SK-N-SH treated with all-trans-retinoic acid at 6 μM for 48 hours (cell line): ENCODE data around the gene AGAP1.

Experiments used
- GLIS3 ChIP-seq: fragments of 250-450 bp; sonication (Bioruptor Pico); IDR thresholded peaks from 2 replicates; pipeline ENCODE4 v1.5.0; 2020; ENCODE audit warnings: mild to moderate bottlenecking, moderate library complexity
- OSR1 ChIP-seq: fragments of 250-450 bp; sonication (Bioruptor Pico); IDR thresholded peaks from 2 replicates; pipeline ENCODE4 v1.8.0; 2022; ENCODE audit warnings: moderate library complexity, mild to moderate bottlenecking, inconsistent platforms
- SNAI2 ChIP-seq: fragments of 250-450 bp; sonication (Bioruptor Pico); IDR thresholded peaks from 2 replicates; pipeline ENCODE4 v1.5.0; 2020; ENCODE audit warnings: mild to moderate bottlenecking, moderate library complexity
- ZC3H10 ChIP-seq: fragments of 250-450 bp; sonication (Bioruptor Pico); IDR thresholded peaks from 2 replicates; pipeline ENCODE4 v1.5.1; 2021; ENCODE audit warnings: mild to moderate bottlenecking, moderate library complexity
- ZFP3 ChIP-seq: fragments of 250-450 bp; sonication (Bioruptor Pico); IDR thresholded peaks from 2 replicates; pipeline ENCODE4 v1.5.0; 2020; ENCODE audit warnings: mild to moderate bottlenecking, moderate library complexity
- ZNF565 ChIP-seq: fragments of 450-650 bp; formaldehyde crosslinking; conservative IDR thresholded peaks from 2 replicates; pipeline ENCODE4 v1.5.0; 2020; ENCODE audit warnings: low read depth, mild to moderate bottlenecking, moderate library complexity
- TF ChIP-seq, protein P1 (sequence below): fragments of 250-450 bp; sonication (Bioruptor Pico); IDR thresholded peaks from 2 replicates; pipeline ENCODE4 v1.8.0; 2020; ENCODE audit warnings: mild to moderate bottlenecking, moderate library complexity, borderline replicate concordance
- TF ChIP-seq, protein P2 (sequence below): fragments of 250-450 bp; sonication (Bioruptor Pico); IDR thresholded peaks from 2 replicates; pipeline ENCODE4 v1.5.0; 2020; ENCODE audit warnings: mild to moderate bottlenecking, moderate library complexity

DNA sequence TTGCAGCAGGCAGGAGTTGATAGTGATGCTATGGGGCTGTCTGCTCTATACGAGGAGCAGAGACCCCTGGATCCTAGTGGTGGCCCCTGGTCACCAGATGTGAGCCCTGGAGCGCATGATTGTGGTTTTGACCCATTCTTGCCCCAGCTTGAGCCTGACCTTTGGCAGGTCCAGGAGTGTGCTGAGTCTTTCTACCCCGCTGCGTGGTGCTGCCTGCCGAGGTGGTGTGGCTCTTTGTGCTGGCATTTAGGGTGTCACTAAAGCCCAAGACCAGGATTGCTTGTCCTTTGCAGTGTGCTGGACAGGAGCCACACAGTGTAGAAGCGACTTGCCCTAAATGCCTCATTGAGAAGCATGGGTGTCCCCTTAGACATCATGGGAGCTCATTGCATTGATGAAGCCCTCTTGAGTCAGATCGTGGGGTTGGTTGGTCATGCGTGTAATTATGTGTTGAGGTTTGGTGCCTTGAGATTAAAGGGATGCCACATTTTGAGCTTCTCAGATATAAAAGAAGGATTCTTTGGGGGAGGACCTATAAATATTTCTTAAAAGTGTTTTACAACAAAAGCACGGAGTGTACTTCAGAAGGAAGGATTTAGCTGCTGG, 88.3 kb downstream of the AGAP1 start:
- TF ChIP-seq OSR1 (CRISPR knock-in tag): no peak
- TF ChIP-seq, protein P1, sequence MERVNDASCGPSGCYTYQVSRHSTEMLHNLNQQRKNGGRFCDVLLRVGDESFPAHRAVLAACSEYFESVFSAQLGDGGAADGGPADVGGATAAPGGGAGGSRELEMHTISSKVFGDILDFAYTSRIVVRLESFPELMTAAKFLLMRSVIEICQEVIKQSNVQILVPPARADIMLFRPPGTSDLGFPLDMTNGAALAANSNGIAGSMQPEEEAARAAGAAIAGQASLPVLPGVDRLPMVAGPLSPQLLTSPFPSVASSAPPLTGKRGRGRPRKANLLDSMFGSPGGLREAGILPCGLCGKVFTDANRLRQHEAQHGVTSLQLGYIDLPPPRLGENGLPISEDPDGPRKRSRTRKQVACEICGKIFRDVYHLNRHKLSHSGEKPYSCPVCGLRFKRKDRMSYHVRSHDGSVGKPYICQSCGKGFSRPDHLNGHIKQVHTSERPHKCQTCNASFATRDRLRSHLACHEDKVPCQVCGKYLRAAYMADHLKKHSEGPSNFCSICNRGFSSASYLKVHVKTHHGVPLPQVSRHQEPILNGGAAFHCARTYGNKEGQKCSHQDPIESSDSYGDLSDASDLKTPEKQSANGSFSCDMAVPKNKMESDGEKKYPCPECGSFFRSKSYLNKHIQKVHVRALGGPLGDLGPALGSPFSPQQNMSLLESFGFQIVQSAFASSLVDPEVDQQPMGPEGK (CRISPR knock-in tag): no peak
- TF ChIP-seq ZC3H10 (CRISPR knock-in tag): no peak
- no peak for TF ChIP-seq SNAI2 (CRISPR knock-in tag)
- TF ChIP-seq ZFP3 (CRISPR knock-in tag): no peak
- TF ChIP-seq GLIS3: no peak
- TF ChIP-seq ZNF565 (CRISPR knock-in tag): no peak
- TF ChIP-seq, protein P2, sequence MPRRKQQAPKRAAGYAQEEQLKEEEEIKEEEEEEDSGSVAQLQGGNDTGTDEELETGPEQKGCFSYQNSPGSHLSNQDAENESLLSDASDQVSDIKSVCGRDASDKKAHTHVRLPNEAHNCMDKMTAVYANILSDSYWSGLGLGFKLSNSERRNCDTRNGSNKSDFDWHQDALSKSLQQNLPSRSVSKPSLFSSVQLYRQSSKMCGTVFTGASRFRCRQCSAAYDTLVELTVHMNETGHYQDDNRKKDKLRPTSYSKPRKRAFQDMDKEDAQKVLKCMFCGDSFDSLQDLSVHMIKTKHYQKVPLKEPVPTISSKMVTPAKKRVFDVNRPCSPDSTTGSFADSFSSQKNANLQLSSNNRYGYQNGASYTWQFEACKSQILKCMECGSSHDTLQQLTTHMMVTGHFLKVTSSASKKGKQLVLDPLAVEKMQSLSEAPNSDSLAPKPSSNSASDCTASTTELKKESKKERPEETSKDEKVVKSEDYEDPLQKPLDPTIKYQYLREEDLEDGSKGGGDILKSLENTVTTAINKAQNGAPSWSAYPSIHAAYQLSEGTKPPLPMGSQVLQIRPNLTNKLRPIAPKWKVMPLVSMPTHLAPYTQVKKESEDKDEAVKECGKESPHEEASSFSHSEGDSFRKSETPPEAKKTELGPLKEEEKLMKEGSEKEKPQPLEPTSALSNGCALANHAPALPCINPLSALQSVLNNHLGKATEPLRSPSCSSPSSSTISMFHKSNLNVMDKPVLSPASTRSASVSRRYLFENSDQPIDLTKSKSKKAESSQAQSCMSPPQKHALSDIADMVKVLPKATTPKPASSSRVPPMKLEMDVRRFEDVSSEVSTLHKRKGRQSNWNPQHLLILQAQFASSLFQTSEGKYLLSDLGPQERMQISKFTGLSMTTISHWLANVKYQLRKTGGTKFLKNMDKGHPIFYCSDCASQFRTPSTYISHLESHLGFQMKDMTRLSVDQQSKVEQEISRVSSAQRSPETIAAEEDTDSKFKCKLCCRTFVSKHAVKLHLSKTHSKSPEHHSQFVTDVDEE: no peak
